HG02943 (cell line): Measurements from ENCODE around the gene PPP1R12B.
"Not testable (repeated sequence)": the region's sequence is repeated elsewhere in the genome, so short reads cannot be mapped to it uniquely, and the experiment has no call there.

Source experiments
- ATAC-seq: cut with Tn5 transposase; IDR thresholded peaks from one replicate; pipeline ENCODE4 v1.9.1; 2021; ENCODE audit warnings: mild to moderate bottlenecking, low read depth, moderate library complexity; ENCODE audit not compliant: unreplicated experiment

PPP1R12B gene

DNA sequence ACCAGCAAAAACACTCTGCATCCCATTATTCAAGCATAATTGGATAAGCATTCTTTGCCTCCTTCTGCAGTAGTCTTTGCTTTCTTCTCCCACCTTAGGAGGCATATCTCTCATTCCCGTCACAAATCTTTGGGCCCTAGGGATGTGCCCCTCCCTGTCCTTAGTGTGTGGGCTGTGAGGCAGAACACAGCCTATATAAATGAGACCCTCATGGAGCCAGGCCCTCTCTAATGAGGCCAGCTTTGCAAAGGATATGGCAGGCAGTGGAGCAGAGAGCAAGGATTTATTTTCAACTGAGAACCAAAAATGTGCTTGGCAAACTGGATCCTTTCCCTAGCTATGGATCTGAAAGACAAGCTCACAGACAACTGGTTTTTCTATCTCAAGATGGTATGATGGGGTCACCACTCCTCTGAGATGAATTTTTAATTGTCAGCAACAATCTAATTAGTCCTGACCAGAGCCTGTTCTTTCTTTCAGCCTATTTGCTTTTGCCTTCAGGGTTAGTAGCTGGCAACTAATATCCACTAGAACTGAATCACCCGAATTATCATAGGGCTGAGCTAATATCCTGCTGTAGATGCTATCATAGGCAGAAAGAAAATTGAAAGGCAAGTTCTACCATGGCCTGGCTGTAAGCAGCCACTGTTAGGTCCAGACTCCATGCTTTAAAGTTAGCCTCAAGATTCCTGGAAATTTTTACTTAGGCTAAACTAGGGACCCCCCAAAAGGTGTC lies 227.6 kb downstream of the PPP1R12B start:
- ATAC-seq: no peak

DNA sequence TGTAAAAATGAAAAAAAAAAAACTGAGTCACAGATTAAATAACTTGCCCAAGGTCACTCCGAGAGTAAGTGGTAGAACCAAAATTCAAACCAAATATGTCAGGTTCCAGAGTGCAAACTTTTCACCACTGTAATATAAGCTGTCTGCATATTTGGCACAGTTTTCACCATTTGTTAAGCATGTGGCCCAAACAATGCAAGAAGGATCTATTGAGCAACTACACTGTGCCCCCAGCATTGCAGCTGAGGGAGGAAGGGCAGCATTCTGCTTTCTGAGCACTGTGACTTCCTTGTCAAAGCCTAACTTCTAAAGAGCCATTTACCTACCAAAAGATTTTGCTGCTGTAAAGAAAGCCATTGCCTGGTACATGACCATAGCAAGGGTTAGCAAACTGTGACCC lies 228.3 kb downstream of the PPP1R12B start:
- ATAC-seq: no peak

DNA sequence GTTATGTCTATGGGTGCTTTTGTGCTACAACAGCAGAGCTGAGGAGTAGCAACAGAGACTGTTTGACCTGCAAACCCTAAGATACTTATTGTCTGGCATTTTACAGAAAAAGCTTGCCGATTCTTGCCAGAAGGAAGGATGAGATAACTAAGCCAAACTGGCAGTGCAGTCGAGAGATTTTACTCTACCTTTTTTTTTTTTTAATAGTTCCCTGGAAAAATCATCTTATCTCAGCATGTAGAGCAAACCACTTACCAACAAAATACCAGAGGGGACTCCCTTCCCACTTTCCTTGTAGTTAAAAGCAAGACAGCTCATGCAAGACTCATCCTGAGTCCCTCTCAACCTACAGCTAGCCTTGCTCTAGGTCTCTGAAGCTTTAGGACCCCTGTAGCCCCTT lies 228.9 kb downstream of the PPP1R12B start:
- no peak for ATAC-seq

DNA sequence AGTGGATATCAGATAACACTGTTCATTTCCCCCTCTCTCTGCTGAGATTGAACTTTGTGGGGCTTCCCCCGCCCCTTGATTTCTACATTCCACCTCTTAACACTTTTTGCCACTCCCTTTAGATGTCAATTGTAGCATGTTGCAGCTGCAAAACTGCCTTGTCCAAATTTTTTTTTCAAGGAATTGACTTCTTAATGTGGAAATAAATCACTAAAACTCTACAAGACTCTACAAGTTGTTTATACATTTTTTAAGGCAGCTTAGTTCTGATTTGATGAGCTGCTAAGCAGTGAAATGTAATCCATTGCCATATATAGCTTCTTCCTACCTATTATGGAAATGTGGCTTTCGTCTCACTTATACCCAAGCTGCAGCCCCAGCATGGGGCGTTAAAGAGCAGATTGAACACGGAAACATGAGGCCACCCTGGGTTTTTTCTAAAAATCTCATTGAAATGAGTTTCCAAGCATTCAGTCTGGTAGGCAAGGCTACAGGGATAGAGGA lies 229.6 kb downstream of the PPP1R12B start:
- ATAC-seq: no peak

DNA sequence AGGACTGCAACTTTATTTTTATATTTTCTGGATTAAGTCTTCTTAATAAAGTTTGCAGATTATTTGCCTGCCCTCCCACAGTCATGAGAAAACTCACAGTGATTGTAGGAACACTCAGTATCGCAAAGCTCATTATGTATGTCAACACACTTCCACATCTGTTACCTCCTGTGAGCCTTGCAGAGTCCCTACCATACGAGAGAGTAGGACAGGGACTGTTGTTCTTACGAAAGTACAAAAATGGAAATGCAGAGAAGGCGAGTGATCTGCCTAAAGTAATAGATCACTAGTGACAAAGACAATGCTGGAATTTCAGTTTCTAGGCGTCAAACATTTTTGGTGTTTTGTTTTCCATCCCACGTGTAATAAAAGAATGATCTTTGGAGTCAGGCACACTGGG lies 230.1 kb downstream of the PPP1R12B start:
- ATAC-seq: no peak

DNA sequence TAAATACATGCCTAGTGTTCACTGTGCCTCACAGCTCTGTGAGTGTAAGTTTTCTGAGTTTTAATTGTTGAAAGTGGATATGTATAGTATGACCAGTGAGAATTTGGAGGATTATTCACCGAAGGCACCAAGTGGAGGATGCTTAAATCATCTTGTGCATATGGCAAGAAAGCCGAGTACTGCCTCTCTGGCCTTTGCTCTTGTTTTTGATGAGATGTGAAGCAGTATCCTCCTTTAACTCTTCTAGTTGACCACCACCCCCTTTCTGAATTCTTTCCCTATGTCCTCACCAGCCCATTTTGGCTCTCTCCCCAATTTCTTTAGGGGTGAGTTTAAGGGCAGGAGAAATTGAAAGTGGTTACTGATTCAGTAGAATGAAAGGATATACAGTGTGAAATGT lies 231.3 kb downstream of the PPP1R12B start:
- no peak for ATAC-seq

DNA sequence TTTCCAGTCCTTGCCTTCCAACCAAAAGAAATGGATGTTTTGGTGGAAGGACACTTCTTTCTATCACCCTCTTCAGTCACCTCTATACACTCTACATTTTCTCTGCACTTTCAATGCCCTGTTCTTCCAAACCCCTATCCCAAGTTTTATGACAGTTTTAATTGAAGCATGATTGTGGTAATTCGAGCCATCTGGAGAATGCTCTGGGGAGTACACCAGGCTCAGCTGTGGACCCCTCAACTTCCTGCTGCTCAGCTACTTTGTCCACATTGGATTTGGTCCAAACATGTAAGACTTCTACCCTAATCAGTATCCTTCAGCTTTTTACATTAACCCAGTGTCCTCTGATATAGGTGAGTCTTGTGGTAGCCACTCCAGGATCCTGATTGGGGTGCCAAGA lies 232.1 kb downstream of the PPP1R12B start:
- ATAC-seq: no peak

DNA sequence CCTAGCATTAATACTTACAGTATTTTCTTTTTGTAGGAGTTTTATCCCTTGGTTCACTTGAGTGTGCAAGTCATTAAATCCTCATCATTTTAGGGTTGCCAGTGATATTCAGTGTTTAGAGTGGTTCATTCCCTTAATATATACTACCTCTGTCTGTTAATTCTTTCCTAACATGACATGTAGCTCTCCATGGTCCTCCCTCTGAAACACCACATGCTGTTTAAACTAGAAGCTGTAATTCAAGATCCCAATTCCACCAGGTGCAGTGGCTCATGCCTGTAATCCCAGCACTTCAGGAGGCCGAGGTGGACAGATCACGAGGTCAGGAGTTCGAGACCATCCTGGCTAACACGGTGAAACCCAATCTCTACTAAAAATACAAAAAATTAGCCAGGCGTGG lies 233.9 kb downstream of the PPP1R12B start:
- ATAC-seq: not testable (repeated sequence)

DNA sequence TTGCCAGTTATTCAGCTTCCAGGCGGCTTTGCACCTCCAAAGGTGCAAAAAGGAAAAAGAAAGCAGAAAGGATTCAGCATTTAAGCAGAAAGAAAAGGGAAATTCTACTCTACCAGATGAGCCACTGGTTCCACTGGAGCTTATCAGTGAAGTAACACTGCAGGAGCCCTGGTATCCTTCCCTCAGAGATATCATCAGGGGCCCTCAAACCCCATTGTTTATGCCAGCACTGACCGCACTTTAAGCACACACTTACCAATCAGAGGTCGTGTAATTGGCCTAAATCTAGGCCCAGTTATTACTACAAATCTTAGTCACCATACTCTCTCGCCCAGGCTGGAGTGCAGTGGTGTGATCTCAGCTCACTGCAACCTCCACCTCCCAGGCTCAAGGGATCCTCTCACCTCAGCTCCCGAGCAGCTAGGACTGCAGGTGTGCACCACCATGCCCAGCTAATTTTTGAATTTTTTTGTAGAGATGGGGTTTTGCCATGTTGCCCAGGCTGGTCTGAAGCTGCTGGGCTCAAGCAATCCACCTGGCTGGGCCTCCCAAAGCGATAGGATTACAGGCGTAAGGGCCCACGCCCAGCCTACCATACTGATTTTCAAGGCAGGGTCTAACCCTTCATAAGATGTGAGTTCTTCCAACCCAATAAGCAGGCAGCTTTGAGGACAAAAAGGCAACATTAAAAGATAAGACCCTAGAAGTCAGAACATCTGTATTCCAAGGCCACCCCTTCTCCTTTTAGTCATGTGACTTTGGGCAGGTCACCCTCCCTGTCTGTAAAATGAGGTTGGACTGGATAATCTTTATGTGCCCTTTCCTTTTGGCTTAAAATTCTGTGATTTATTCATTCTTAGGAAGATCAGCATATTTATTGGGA lies 236.4 kb downstream of the PPP1R12B start:
- no peak for ATAC-seq

DNA sequence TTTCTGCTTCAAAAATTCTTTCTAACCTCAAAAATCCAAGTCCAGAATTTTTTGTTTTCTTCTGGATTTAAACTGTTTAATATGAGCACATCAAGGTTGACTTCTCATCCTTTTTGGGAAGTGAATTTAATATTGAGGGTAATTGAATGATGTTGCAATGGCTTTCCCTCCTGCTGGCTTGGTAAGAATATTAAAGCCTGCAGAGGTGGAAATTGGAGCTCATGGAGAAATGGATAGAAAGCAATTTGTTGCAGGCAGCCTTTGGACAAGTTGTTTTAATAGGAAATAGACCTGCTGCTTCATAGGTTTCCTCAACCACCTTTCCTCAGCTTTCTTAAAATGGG lies 237.1 kb downstream of the PPP1R12B start:
- no peak for ATAC-seq

DNA sequence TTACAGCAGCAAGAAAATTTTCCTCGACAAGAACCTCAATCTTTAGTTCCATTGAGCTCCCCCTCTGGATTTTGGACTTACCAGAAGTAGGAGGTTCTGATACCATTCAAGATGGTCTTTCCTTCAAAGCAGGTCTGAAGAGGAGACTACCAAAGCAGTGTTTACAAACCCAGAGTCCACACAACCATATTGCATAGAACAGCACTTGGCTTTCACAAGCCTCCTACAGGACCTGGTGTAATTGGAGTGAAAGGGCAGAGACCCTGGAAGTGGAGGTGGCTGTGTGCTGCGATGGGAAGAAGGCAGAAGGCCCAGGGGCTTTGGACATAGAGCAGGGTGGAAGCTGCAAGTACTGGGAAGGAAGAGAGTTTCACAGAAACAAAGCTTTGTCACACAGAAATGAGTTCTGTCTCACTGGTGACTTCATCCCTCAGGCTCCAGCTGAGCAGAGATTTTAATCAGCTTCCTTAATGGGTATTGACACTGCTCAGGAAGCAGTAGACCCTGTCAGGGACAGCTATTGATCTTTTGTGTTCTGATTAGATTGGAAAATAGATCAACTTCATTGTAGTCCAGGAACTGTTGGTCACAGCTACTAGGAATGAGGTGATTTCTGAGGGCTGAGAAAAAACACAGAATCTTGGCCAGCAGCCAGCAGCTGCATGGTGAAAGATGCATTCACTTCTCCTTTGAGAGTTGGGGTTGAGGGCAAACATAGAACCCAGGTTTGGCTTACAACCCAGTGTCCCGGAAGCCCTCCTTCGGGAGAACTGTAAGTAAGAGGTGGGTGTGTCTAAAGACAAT lies 237.7 kb downstream of the PPP1R12B start:
- no peak for ATAC-seq

DNA sequence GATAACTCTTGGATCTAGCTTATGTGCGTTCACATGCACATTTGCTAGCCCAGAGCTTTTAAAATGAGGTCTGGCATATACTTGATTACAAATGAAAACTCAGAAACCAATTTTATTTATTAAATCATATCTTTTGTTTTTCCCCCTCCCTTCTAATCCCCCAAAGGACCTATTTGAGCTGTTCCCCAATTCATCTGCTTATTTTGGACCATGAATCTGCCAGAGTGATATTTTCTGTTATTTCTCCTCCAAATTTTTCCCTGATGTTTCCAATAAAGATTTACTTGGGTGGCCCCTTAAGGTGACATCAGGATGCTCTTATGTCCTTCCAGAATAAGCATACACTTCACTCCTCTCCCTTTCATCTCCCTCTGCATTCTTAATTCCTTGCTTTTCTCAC lies 238.4 kb downstream of the PPP1R12B start:
- ATAC-seq: no peak

DNA sequence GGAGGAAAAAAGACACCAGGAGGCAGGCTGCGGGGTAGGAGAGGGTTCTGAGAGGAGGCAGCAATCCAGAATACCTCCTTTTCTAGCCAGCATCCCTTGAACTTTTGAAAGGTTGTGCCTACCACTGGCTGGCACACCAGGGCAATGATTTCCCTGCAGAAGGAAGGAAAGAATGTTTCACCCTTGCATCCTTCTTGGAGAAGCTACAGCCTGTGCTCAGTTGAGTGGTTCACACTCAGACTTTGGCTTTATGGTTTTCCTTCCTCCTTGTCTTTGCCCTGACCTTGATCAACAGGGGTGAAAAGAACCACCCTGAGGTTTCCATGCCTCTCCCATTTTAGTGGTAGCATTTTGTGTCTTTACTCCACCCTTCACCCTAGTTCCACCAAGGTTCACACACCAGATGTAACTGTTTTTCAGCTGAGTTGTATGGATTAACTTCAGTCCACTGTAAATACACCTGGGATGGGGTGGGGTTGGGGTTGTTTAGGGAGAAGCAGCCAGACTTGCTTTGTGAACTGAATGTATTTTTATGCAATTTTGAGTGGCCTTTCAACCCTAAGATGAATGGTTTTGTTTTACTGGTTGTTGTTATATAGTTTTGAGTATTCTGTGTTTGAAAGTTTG lies 239.5 kb downstream of the PPP1R12B start:
- ATAC-seq: no peak

DNA sequence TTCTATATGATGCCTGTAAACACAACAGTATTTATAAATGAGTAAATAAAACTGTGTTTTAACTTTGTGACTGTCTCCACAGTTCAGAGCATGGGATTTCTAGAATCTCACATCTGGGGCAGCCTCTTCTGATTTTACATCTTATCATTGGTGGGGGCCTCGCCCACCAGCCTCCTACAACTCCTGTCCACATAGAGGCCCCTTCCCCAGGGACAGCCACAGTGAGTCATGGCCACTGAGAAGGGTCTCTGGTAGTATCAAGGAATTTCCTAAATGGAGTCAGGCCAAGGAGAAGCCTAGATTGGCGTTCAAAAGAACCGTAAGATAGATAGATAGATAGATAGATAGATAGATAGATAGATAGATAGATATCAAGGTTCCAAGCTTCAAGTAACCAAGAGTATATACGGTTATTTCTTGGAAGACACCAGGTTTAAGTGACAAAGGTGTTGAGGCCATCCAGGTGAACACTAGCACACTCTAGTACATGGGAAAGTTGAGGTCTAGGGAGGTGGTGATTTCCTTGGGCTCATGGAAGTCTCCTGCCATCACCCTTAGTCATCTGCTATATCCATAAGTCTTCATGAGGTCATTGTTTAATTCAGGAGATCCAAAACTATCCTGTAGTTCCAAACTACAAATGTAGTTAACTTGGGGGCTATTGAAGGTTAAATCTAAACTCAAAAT lies 240.1 kb downstream of the PPP1R12B start:
- ATAC-seq: no peak

DNA sequence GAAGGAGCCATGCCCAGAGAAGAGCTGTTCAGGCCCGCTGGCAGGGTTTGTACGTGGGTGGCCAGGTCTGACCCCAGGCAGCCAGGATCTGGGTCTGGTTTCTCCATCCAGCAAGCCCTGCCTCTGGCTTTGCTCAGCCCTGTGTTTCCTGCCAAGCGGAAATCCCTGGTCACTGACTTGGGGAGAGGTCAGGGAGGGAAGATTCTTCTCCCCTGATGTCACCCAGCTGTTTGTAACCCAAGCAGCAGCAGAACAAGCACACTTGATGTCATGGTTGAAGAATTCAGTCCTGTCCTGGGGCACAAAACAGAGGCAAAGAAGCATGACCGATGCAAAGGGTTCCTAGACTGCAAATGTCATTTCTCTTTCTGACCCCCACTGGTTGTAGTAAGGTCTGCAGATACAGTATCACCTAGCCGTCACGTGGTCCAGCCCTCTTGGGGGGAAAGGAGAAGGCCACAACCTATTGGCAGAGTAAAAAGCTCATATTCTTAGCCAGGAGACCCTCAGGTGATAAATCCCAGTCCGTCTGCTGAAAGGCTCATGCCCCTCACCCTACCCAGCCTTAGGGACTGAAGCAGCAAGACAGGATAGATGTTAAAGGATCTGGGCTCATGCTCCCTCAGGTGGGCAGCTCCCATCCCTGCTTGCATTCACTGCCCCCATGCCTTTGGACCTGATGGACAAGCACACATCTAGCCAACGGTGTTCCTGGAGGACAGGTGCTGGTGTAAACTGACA lies 240.9 kb downstream of the PPP1R12B start:
- ATAC-seq: no peak

DNA sequence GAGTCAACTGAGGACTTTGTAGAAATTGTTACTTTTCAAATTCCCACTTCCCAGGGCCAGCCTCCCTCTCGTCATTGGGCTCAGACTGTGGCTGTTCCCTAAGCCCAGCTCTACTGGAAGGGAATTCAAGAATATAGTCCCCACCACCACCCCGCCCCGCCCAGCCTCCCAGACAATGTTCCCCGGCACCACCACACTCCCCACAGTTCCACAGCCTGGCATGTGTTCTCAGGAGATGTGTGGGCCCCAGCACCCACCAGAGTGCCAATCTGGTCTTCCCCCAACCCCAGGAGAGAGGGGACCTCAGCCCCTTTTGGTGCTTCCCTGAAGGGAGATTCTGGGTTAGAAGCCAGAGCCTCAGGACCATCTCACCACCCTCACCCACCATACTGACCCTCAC lies 241.6 kb downstream of the PPP1R12B start:
- no peak for ATAC-seq

DNA sequence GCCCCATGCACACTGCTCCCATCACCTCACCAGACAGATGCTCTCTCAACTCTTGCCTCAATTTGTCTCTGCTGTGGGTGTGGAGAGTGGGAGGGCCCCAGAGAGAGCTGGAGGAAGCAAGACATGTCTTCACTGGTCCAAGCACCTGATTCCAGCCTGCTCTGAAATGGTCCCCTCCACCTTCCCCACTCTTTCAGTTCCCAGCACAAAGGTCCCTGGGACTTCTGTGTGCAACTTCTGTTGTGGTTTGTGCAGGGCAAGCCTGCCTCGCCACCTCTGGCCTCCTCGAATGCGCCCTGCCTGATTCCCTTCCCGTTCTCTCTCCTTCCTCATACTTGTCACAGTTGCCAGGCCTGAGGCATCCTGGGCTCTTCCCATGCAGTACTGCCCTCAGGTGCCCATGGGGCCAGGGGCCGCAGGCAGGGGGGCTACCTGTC lies 242.5 kb downstream of the PPP1R12B start:
- no peak for ATAC-seq

DNA sequence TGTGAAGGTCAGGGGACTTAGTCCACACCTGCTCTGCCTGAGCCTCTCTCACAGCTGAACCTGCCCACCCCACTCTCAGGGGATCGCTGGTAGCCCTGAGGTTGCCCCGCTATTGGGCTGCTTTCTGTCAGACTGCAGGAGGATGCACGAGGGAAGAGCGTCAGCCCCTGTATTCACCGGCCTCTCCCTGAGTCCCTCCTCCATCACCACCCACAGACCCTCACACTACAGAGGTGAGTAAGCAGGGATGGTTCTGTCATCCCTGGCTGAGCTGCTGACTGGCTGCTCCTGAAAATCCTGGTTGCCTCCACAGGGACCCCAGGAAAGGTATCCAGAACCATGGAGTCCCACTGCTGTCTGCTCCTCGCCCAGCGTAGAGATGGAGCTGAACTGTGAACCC lies 243.0 kb downstream of the PPP1R12B start:
- no peak for ATAC-seq

DNA sequence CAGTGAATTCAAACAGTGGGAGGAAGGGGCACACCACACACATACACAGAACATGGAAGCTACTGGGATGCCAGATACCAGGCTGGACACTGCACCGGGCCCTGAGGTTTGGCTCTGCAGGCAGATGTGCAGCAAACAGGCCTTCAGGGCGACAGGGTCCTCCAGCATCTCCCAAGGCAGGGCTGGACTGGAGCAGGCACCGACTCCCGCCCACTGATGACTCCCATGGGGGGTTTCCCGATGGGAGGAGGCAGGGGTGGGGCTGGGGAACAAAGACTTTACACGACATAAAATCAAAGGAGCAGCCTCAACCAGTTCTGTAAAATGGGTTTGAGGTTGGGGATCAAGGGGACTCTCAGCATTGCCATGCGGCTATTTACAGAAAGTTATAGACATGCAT lies 243.6 kb downstream of the PPP1R12B start:
- no peak for ATAC-seq
